HG03045 (cell line): ENCODE data around the gene RDH5.

Source experiments
- ATAC-seq: cut with Tn5 transposase; IDR thresholded peaks from one replicate; pipeline ENCODE4 v1.9.1; 2021; ENCODE audit warnings: mild to moderate bottlenecking, moderate library complexity; ENCODE audit not compliant: unreplicated experiment

The RDH5 gene

DNA sequence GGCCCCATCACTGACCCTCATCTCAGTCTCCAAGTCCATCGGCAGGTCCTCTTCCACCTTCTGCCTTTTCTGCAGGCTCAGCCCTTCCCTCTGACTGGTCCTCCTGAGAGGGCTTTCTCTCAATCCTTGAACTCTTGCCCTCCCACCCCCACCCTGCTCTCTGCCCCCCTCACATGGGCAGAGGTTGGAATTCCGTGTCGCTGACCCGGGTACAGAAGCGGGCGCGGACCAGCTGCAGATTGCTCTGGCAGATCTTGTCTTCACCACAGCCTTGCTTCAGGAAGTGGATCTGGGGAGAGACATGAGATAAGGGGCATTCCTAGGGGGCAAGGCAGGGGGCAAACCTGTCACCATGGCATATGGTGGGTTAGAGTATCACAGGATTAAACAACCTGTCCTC, 24.8 kb upstream of the RDH5 start:
- ATAC-seq = no peak

DNA sequence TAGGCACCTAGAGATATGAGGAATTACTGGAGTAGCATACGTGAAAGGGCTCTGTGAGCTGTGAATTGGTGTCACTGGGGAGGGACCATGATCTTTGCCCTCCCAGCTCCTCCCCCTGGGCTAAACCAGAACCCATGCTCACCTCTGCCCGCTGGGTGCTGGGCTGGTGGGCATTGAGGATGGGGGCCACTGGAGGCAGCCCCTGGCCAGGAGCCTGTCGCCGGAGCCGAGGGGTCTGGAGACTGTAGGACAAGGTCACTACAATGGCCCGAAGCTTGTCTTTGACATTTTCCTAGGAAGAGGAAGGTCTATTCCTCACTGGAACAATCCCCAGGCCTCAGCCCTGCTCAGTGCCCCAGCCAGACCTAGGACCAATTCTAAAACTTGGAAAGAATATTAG, 24.1 kb upstream of the RDH5 start:
- ATAC-seq = no peak

DNA sequence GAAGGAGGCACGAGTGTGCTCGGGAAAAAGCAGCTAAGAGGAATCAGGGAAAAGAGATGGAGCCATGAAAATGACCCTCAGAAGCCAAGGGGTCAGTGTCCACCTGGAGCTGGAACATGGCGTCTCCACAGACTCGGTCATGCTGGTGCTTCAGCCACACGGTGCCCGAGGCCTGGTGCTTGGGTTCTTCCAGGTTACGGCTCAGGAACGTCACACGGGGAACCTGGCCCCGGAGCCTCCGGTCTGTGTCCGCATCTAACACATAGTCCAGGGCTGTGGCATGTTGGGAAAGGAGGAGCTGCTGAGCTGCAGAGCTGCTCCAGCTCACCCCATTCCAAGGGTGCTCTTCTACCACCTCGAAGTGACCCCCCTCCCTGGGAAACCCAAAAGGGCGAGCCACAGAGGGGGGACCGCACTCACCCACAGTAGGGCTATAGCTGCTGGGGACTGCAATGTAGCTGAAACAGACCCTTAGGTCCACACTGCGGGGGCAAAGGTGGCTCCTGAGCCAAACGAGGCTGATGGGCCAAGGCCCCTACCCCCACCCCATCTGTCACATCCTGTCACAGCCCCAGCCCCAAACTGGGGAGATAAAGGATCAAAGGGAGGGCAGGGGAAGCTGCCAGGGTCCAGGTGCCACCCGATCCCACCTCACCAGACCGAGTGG, 23.3 kb upstream of the RDH5 start:
- ATAC-seq = no peak

DNA sequence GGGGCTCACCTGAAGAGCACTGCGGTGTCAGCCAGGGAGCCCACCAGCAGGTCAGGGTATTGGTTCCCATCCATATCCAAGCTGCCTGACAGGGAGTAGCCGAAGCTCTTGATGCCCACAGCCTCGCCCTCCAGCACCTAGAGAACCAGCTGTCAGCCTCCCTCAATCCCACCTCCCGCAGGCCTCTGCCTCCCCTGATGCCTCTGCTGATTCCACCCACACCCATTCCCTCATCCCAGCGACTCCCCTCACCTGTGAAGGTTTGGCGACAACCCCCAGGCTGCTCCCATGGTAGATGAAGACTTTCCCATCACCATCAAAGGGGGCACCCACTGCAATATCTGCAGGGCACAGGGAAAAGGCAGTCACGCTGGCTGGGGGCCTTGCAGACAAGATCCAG, 22.5 kb upstream of the RDH5 start:
- ATAC-seq = no peak

DNA sequence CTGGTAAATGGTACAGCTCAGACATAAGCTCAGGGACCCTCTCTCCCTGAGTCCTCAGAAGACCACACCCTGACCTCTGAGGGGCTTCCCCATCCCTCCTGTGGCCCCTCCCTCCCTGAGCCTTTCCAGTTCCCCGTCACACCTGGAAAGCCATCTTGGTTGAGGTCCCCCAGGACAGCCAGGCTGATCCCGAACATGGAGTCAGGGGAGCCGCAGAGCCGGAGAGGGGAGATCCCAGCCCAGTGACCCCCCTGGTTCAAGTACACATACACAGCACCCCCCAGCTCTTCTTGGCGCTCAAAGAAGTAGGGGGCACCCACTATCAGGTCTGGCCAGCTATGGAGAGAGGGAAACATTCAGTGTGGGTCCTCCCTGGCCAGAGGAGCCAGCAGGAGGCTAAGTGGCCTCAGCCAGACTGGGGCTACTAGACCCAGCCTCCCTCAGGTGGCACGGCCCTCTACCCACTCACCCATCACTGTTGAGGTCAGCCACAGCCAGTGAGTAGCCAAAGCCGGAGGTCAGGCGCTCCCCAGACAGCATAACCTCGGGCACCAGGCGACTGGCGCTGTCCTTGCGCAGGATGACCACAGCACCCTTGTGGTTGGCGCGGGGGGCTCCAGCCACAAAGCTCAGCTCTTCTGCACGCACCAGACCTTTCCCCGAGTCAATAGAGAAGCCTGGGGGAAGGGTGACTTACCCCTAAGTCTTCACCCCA, 21.8 kb upstream of the RDH5 start:
- ATAC-seq = no peak

DNA sequence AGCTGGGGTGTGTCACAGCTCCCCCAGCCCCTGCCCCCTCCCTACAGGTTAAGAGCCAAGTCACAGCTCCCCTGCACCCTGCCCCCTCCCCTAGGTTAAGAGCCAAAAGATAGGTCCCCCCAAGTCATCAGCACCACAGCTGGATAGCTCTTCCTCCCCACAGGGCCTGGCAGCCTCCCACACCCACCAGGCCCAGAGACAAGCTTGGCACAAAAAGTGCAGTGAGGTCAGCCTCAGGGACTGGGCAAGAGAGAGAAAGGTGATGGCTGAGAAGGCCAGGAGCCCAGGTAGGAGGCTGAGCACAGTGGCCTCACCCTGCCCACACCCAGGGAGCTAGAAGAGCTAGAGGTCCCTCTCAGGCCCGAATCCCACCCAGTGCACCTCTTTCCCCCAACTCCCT, 21.2 kb upstream of the RDH5 start:
- ATAC-seq = no peak

DNA sequence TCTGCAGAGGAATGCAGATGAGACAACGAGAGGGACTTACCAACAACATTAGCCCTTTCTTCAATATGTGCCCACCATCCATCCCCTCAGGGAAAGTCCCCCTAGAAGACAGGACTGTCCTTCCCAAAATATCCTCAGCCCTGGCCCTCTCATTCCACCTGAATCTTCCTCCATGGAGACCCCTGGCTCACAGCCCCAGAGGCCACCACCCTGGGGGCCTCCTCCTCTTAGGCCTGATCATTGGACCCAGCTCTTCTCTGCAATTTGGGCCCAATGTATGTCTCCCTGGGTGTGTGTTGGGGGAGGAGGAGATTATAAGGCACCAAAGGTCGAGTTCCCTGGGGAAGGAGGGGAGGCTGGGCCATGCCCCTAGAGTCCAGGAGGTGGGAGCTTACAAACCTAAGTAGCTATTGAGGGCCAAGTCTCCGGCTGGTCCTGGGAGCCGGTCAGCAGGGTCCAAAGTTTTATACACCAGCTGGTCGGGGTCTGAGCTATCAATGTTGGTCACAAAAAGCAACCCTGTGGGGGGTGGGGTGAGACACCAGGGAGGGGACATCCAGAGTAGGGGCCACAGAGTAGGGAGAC, 20.6 kb upstream of the RDH5 start:
- no peak for ATAC-seq

DNA sequence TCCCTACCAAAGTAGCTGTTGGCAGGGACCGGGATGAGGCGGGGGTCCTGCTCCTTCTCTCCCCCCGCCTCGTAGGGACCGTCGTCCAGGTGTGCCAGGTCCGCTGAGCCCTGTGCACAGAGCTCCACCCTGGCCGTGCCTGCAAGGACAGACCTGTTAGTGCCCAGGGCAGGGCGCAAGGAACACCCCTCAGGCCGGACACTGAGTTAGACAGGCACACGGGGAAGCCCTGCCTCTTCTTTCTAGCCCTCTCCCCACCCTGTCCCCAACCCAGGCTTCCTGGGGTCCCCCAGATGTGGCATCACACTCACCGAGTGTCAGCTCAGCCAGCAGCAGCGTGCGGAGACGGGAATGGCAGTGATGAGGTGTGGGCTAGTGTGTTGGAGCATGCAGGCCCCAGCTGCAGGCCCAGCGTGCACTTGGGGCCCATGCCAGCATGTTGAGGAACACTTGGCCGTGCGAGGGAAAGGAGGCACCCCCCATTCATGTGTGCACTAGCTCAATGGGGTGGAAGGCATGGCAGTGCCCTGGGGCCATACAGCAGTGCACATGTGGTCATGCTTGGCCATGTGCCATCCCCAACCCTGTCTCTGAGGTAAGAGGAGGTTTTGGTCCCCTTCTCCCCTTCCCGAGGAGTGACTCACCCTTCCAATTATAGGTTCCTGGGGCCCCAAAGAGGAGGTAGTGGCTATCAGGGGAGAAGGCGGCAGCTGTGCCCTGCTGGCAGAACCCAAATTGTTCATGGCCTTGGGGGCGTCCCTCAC, 19.8 kb upstream of the RDH5 start:
- no peak for ATAC-seq

DNA sequence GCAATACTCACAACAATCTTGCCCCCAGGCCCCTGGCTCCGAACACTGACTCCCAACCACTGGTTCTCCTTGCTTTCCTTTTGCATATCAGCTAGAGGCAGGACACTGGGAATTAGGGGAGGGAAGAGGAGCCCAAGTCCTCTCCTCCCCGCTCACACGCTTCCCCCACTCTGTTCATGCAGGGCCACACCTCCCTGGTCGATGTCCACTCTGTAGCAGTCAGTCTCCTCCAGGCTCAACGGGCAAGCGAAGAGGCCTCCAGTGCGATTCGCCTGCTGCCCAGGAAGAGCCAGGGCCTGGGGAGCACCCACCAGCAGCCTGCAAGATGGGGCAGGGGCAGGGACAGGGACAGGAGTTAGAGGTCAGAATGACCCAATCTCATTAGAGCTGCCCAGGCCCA, 17.3 kb upstream of the RDH5 start:
- ATAC-seq = no peak

DNA sequence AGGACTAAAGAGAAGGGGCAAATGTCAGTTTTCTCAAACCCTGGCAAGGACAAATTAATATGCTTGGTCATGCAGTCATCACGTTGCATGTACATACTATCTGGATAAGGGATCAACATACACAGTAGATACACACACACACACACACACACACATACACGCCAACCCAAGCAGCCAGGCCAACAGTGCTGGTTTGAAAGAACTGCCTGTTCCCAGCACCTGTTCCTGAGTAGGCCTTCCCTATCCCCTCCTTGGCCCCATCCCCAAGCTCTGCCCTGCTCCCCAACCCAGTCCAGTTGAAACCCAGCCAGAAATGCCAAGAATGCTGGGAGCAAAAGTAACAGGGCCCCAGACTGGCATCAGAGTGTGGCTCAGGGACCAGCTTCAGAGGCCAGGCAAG, 16.9 kb upstream of the RDH5 start:
- ATAC-seq = no peak

DNA sequence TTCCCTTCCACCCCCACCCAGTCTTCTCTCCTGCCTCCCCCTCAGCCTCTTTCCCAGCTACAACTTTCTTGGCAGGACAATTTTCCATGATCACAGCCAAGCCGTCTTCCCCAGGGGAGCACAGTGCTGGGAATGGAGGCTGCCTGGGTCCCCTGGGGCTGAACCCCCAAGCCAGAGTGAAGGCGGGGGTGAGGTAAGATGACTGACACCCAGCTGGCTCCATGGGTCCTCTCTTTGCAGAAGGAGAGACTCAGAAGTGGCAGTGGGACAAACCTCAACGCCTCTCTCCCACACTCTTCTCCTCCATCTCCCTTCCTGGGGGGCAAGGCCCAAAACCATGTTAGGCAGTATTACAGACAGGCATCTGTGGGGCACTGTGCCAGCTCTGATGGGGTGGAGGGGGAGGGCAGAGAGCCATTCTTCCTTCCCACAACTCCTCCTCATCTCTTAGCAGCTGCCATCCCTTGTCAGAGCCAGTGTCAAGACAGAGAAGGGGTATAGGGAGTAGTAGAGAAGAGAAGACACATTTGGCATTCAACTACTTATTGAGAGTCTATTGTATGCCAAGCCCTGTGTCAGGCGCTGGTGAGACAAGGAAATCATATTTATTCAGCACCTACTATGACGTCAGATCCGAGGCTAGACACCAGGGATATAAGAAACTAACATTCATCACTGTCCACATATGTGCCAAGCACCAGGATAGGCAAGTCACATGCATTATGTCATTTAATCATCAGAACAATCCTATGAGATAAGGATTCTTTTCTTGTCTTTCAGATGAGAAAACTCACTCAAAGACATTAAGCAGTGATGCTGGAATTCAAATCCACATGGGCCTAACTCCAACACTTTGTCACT, 16.1 kb upstream of the RDH5 start:
- ATAC-seq = no peak

DNA sequence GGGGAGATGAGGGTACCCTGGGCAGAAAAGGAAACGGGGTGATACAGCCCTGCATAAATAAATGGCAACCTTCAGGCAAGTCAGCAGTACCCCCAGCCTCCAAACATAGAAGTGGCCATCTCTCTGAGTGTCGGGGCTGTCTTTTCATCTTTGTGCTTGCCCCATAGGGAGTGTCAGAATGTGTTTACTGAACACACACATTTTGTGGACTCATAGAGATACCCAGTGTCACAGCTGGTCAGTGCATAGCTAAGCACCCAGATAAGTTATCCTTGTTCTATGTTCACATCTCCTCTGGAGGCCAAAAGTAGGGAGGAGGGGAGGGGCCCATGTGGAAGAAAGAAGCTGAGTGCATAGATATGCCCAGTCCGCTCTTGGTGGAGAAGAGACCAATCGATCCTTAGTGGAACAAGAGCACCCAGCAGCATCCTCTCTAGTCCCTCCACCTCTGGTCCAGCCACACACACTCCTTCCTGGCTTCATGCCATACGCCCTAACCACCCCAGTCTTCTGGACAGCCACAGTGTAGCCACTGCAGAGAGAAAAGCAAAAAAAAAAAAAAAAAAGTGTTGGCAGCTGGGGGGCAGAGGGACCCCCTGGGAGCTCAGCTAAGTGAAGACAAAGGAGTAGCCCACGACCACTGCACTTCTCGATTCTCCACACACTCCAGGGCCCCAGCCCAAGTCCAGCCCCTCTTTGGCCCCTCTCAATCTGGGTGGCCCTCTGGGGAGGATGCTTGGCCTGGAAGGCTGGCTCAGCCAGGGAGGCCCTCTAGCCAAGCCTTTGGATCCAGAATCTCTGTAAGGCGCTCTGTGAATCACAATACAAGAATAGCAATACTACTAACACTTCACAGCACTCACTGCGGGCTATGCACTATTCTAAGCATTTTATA, 15.1 kb upstream of the RDH5 start:
- no peak for ATAC-seq

DNA sequence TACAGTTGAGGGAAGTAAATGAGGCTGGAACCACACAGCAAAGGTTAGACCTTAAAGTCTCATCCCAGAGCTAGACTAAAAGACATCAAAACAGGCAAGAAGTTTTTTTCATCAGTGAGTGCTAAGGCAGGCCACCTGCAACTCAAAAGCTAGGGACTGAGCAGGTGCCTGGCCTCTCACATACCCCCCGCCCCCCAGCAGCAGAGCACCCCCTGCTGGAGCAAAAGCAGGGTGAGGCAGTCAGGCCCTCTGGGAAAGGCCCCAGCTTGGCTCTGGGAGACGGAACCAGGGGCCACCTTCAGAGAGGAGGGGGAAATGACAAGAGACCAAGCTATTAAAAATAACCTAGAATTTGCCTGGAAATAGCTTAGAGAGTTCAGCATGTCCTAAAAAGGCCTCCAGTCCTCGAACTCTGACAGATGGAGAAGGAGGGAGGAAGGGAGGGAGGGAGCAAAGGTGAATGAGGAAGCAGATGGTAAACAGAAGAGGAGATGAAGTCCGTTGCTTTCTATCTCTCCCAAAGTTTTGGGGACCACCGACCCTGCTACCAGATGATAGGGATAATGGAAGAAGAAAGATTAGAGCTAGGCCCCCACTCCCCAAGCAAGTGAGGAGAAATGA, 14.3 kb upstream of the RDH5 start:
- ATAC-seq = no peak

DNA sequence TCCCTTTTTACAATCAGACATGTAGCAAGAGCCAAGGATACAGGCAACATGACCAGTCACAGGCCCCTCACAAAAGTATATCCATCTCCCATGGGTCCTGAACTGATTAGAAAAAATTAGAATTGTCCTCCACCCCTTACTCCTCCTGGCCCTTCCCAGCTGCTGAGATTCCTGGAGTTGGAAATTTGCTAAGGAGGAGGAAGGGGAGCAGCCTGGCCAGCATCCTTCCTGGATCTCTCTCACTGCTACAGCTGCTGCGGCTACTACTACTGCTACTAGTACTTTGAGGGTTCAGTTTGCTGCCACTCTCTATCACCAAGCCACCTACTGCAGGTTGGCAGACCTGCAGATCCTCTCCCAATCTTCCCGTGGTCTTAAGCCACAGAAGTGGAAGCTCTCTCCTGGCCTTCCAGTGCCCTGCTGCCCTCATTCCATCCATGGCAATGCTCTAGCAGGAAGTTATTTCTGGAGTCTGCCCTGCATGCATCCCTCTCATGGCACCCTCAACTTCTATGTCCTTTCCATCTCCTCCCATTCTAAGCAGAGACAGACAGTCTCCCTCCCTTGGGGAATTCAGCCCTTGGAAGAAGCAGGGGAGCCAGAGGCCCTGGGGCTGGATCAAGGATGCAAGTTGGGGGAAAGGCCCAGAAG, 13.5 kb upstream of the RDH5 start:
- no peak for ATAC-seq

DNA sequence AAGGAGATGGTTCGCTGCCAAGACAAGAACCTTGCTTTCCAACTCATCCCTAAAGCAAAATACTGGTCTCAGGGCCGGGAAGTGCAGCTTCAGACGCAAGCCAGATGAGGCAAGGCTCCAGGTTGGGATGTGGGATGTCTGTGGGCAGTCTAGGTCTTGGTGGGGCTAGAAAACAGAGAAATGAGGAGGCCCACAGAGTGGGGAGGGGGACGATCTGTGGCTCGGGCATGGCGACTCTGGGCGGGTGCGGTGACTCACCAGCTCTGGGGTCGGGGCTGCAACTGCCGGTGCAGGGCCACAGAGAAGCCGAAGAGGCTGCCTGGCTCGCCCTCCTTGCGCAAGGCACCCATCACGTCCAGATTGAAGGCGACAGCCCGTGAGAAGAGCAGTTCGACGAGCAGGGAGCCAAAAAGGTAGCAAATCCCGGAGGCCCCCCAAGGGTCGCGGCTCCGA, 12.9 kb upstream of the RDH5 start:
- ATAC-seq = no peak

DNA sequence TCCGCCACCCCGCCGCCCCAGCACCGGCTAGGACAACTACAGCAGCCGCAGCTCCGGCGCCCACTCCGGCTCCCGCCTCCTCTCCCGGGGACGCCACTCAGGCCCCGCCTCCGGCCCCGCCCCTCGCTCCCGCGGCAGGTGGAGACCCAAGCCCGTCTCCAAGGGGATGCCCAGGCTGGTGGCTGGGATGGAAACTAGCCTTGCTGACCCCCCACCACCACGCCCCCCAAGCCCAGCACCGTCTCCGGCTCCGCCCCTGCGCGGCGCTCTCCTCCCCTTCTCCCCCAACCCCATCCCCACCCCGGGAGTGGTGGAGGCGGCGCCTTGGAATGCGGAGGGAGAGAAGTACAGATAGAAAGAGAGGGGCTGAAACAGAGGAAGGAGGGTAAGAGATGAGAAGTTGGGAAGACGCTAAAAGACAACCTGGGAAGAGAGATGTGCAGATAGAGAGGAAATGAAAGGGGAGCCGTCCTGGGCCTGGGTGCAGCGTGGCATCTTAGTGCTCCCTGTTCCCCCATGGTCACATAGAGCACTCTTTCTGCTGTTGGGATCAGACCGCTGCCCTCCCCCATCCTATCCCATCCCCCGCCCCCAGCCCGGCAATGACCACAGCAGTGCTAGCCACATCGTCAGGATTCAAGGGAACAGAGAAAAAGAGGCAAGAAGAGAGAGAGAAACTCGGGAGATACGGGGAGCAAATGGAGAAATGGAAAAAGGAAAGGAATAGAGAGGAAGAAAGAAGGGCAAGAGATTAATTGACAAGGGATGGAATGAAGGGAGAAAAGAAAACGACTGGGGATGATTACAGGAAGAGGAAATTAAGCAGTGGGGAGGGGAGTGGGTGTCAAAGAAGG, 12.1 kb upstream of the RDH5 start, which contains the start of gene ITGA7:
Gene ITGA7 (minus strand): TSS at position 64 of the 854 bp plus-strand sequence. CDS start 222 bp downstream, outside the sequence.
- peak; percentile 75 for ATAC-seq

DNA sequence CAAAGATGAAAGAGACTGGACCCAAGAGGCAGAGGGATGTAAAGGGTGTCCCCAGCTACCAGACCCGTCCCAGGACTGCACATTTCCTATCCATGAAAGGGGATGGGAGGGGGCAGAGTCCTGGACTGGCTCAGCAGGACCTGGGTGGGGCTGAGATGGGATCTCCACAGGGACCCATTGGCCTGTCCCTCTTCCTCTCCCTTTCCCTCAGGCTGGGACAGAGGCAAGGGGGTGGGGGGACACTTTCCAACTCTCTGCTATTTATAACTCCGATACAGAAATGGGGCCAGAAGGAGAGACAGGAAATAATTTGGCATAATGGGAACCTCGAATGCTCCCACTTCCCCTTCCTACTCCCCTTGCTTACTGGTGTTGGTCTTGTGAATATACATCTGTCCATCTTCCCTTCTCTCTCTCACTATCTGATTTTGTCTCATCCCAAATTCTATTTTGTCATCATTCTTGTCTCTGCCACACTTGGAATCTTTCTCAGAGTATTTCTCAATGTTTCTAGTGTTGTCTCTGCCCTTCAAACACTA, 11.4 kb upstream of the RDH5 start:
- no peak for ATAC-seq
